Activated CD4-positive, CD25-positive, alpha-beta regulatory T cell treated with anti-CD3 and anti-CD28 coated beads, Interleukin-2, amount 50 U/mL, for 72 hours (primary cell): ENCODE results near the gene HOATZ.

ENCODE experiments used
- DNase-seq: peaks from one replicate; pipeline ENCODE4 v3.0.0; 2021

HOATZ gene

DNA sequence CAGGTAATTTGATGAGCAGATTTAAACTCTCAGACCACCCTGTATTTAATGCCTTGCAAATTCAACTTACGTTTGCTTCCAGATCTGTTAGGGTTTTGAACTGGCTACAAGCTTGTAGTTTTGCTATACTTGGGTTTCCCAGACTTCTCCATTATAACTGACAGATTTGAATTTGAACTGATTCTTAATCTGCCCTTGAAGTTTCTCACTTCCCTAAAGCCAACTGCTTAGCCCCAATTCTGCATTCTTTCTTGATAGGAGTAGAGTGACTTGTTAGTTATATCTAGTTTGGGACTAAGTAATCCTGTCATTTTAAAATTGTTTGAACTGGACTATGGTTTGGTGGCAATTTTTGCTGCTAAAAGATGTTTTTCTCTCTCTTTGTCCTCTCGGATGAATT is 35.7 kb downstream of the HOATZ start:
- no peak for DNase-seq

- no peak for DNase-seq
Measured at GRCh38 chr11:111554532-111554931, 40.0 kb downstream of the HOATZ start.

DNA sequence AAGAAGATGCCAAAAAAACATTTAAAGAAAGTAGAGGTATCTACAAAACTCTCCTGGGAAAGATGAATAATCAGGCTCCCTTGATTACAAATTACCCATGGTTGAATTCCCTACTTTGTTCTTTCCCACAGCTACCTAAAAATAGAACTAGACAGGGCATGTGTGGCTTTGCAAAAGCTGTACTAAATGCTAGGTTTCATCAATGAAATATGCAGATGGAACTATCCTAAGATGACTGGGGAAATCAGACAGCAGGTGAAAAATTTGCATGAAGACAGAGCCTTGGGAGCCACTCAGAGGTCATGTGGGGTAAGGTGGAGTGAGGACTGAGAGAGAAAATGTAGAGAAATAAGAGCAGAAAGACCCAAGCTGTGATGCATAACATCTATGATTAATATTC is 40.7 kb downstream of the HOATZ start:
- DNase-seq, result no peak

GRCh38 chr11:111557425-111558111 is 43.0 kb downstream of the HOATZ start:
- no peak for DNase-seq

DNA sequence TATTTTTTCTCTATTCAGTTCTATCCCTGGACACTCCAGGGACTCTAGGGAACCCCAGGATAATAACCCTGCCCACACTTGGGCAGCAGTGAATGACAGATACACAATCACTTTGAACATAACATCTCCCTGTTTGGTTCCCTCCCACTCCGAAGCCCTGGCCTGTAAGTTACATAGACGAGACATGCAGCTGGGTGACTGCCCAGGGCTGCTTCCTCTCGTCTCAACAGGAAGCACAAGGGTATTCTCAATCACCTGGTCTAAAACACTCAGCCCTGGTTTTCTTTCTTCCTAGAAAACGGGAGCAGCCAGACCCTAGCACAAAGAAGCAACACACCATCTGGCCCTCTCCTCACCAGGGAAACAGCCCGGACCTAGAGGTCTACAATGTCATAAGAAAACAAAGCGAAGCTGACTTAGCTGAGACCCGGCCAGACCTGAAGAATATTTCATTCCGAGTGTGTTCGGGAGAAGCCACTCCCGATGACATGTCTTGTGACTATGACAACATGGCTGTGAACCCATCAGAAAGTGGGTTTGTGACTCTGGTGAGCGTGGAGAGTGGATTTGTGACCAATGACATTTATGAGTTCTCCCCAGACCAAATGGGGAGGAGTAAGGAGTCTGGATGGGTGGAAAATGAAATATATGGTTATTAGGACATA is 45.4 kb downstream of the HOATZ start:
- DNase-seq, result no peak

DNA sequence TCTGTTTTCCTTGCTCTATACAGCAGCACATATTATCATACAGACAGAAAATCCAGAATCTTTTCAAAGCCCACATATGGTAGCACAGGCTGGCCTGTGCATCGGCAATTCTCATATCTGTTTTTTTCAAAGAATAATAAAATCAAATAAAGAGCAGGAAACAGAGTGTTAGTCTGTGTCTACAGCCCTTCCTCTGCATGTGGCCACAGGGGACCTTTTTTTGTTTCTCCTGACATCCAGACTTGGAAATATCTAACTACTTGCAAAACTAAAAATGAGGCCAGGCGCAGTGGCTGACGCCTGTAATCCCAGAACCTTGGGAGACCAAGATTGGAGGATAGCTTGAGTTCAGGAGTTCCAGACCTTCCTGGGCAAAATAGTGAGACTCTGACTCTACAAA is 46.2 kb downstream of the HOATZ start:
- no peak for DNase-seq

GRCh38 chr11:111561306-111561705 is 46.7 kb downstream of the HOATZ start:
- no peak for DNase-seq

DNA sequence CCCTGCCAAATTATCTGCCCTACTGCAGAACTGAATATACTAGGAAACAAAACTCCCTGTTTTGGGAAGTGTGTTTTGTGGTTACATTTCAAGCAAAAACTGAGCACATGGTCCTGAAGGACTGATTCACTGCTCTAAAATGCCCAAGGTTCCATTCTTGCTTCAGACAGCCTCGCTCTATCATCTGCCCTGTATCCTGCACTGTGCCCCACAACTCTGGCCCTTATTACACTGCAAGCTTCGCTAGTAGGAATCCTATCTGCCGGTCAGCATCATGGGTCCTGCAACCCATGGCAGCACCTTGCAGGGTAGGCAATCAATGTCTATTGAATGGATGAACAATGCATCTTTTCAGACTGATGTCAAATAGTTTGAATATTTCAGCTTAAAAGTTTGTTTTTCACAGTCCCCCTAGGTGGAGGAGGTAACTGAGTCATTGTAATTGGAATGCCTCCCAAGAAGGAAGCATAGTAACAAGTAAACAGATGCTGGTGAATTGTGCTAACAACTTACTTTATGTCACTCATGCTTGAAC is 47.3 kb downstream of the HOATZ start:
- no peak for DNase-seq

GRCh38 chr11:111562692-111563389 is 48.3 kb downstream of the HOATZ start:
- no peak for DNase-seq

GRCh38 chr11:111565114-111565720 is 50.6 kb downstream of the HOATZ start:
- peak; percentile 56 for DNase-seq

- DNase-seq, result no peak
Measured at GRCh38 chr11:111566324-111566723, 51.7 kb downstream of the HOATZ start.

DNA sequence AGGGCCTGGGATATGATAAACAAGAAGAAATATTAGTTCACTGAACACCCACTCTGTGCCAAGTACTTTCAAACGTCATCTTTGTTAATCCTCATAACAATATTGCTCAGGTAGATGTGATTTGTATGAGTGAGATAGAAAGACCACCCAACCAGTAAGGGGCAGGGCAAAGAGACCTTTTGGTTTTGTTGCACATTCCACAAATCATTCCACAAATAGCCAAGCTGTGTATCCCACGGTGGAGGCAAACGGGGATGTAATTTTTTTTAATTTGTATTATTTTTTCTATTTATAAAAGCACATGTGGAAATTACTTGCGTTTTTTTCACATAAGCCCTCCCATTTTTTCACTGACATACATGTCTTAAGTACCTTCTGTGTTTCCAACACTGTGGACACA is 54.9 kb downstream of the HOATZ start:
- no peak for DNase-seq

GRCh38 chr11:111570796-111571195 is 56.2 kb downstream of the HOATZ start:
- DNase-seq, result no peak

DNA sequence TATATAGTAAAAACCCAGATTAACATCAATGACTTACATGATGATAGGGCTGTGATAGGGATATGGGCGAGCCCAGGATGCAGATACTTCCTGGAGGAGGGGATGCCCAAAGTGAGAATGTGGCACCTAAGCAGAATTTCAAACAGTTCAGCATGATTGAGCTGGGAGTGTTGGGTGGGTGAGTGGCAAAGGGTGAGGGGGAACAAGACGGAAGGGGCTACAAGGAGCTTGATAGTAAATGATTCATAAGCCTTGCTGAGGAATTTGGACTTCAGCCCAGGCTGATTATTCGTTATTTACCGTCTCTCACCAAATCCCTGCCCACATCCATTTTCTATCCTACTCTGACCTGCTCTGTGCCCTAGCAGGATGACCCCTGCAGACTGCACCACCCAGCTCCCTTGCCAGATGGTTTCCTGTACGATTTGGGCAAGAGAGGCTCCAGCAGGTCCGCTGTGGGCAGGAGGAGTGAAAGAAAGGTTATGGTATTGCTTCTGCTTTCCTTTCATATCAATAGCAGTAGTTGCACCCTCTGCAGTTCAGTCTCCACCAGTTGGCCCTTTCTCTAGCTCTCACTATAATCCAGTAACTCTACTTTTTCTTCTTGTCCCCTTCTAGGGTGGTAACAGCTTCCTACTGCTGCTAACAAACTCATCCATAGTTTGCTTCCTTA is 57.4 kb downstream of the HOATZ start:
- DNase-seq, result no peak

- no peak for DNase-seq
Measured at GRCh38 chr11:111572581-111572980, 58.0 kb downstream of the HOATZ start.

DNA sequence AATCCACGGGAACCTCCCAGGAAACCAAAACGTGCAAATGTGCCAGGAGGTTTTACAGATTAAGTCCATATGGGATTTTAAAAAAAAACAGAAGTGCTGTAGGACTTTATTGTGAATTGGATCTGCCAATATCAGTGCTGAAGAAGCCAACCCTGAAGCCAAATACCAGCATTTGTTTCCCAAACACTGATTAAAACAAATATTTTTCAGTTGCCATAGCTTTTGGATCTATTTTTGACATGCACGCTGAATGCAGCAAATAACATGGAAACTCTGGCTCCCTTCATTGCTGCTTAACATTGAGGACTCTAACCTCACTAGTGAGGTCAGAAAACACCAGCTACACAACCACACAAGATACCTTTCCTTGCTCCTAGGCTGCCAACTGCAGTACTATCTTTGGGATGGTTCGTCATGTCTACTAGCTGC is 59.3 kb downstream of the HOATZ start:
- no peak for DNase-seq

DNA sequence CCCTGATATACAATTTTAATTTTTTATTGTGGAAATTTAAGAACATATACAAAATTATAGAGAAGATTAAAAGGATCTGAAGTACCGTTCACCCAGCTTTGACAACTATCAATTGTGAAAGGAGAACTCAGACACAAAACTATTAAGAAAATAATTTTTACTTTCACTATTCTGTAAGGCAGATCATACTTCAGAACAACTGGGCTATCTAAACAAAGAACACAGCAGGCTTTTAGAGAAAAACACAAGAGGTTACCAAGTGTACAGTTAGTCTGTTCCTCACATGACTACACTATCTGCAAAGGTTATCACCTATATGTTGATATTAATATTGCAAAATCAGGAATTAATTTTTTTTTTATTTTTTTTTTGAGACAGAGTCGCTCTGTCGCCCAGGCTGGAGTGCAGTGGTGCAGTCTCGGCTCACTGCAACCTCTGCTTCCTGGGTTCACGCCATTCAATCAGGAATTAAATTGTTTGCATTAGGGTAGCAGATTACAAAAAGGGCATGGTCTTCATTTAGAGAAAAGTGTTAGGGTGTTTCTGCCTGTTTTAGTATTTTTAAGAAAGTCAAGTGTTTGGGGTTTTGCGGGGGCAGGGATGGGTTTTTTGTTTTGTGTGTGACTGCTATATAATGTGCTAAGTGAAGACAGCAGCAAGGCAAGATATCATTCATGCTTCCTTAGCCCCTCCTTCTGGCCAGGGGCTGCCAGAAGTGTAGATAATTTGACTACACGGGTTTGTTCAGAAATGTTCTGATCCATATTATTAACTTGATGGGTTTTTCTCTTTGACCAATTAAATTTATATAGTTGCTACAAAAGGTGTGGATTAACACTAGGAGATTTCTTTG is 60.0 kb downstream of the HOATZ start:
- DNase-seq, result no peak

DNA sequence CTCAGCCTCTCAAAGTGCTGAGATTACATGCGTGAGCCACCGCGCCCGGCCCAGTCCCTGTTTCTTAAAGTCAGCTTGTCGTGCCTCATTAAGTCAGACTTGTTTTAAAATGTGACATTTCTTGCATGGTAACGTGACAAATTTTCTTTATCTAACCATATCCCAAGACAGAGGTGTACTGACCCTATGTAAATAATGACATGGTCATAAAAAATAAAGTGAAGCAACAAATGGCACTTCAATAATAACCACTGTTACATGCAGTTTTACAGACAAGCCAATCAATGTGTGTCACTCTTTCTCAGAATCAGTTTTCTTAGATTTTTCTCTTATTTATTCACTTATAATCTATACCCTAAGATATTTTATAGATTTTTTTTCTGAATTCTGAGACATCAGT is 61.2 kb downstream of the HOATZ start:
- no peak for DNase-seq

DNA sequence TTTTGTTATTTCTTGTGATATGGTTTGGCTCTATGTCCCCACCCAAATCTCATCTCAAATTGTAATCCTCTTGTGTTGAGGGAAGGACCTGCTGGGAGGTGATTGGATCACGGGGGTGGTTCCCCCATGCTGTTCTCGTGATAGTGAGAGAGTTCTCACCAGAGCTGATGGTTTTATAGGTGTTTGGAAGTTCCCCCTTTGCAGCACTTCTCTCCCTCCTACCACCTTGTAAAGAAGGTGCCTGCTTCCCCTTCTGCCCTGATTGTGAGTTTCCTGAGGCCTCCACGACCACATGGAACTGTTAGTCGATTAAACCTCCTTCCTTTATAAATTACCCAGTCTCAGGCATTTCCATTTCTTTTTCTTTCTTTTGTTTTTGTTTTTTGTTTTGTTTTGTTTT is 63.2 kb downstream of the HOATZ start:
- DNase-seq, result no peak

GRCh38 chr11:111581341-111581740 is 66.8 kb downstream of the HOATZ start:
- no peak for DNase-seq

- DNase-seq, result no peak
Measured at GRCh38 chr11:111582163-111582562, 67.6 kb downstream of the HOATZ start.

GRCh38 chr11:111582881-111583280 is 68.3 kb downstream of the HOATZ start:
- DNase-seq, result no peak
